IMR-90 (cell line): ENCODE measurements around the gene CDX1. TPM values are rescaled to one million over a fixed set of nuclear protein-coding genes. Genes with fewer than 3 reads are reported as not detected.

Experiments used
- ATAC-seq: fragments of 200-7000 bp; cut with Tn5 transposase; 2 replicates; pipeline ENCODE4 v1.9.1; 2020; ENCODE audit warnings: low read depth, mild to moderate bottlenecking, moderate library complexity
- BruUV-seq: library from RNA; stranded (reverse); fragments of 400-500 nt; replicated peaks from 2 replicates; lab custom pipeline; 2021; lab: Mats Ljungman, UMichigan
- CTCF ChIA-PET: fragments of 300-600 bp; formaldehyde crosslinking; extraction: SDS; loops from one replicate; lab custom pipeline; 2021; ENCODE audit warnings: antibody characterized with exemption; lab: Yijun Ruan, JAX
- POLR2A ChIA-PET: fragments of 300-600 bp; sonication (Branson Sonifier 250); formaldehyde crosslinking; loops from one replicate; lab custom pipeline; 2022; ENCODE audit warnings: antibody characterized with exemption; ENCODE audit not compliant: unreplicated experiment; lab: Charles Lee
- DNase-seq: peaks from one replicate; pipeline ENCODE4 v3.0.0; 2013
- H2AFZ ChIP-seq: replicated peaks from 2 replicates; pipeline ENCODE3; 2013; ENCODE audit warnings: low read length, mild to moderate bottlenecking; ENCODE audit not compliant: poor library complexity
- H2AK5ac ChIP-seq: 2 replicates; pipeline ENCODE4 v1.6.1; 2013; ENCODE audit warnings: low read depth, low read length, inconsistent platforms
- H2AK9ac ChIP-seq: replicated peaks from 2 replicates; pipeline ENCODE3; 2013; ENCODE audit warnings: mild to moderate bottlenecking, low read depth, low read length, moderate library complexity; ENCODE audit not compliant: poor library complexity
- H2BK120ac ChIP-seq: 2 replicates; pipeline ENCODE4 v1.6.1; 2013; ENCODE audit warnings: low read depth, low read length, inconsistent platforms
- H2BK15ac ChIP-seq: 3 replicates; pipeline ENCODE4 v1.6.1; 2013; ENCODE audit warnings: low read depth, low read length, inconsistent platforms
- H2BK20ac ChIP-seq: 2 replicates; pipeline ENCODE4 v1.6.1; 2013; ENCODE audit warnings: low read depth, mild to moderate bottlenecking, inconsistent platforms, low read length, moderate library complexity
- H2BK5ac ChIP-seq: 2 replicates; pipeline ENCODE4 v1.6.1; 2013; ENCODE audit warnings: mild to moderate bottlenecking, low read depth, low read length, inconsistent platforms; ENCODE audit not compliant: poor library complexity, severe bottlenecking
- H3K14ac ChIP-seq: replicated peaks from 2 replicates; pipeline ENCODE4 v1.6.1; 2013; ENCODE audit warnings: low read depth, low read length, inconsistent platforms
- H3K18ac ChIP-seq: 2 replicates; pipeline ENCODE4 v1.6.1; 2013; ENCODE audit warnings: low read depth, low read length, control low read depth
- H3K23ac ChIP-seq: 2 replicates; pipeline ENCODE4 v1.6.1; 2013; ENCODE audit warnings: low read depth, low read length, inconsistent platforms
- H3K27ac ChIP-seq: 2 replicates; pipeline ENCODE4 v1.5.1; 2013; ENCODE audit warnings: mild to moderate bottlenecking, control low read depth, low read length; ENCODE audit not compliant: insufficient read depth
- H3K27me3 ChIP-seq: 2 replicates; pipeline ENCODE4 v1.6.1; 2013; ENCODE audit warnings: low read length; ENCODE audit not compliant: control insufficient read depth, insufficient read depth
- H3K36me3 ChIP-seq: 2 replicates; pipeline ENCODE4 v1.6.1; 2013; ENCODE audit warnings: low read length, mixed read lengths; ENCODE audit not compliant: control insufficient read depth, insufficient read depth
- H3K4ac ChIP-seq: 2 replicates; pipeline ENCODE4 v1.6.1; 2013; ENCODE audit warnings: low read depth, low read length, inconsistent platforms
- H3K4me1 ChIP-seq: 2 replicates; pipeline ENCODE4 v1.6.1; 2013; ENCODE audit warnings: low read length, mixed read lengths; ENCODE audit not compliant: control insufficient read depth, insufficient read depth
- H3K4me2 ChIP-seq: 2 replicates; pipeline ENCODE4 v1.6.1; 2013; ENCODE audit warnings: low read depth, mild to moderate bottlenecking, control low read depth, low read length, moderate library complexity
- H3K4me3 ChIP-seq: 2 replicates; pipeline ENCODE4 v1.5.1; 2013; ENCODE audit warnings: low read depth, mild to moderate bottlenecking, control low read depth, low read length, moderate library complexity; ENCODE audit not compliant: insufficient read depth
- H3K56ac ChIP-seq: 2 replicates; pipeline ENCODE4 v1.6.1; 2013; ENCODE audit warnings: low read length, inconsistent platforms; ENCODE audit not compliant: insufficient read depth; ENCODE audit errors: extremely low read depth
- H3K79me1 ChIP-seq, 2 experiments: 2 replicates each; pipeline ENCODE4 v1.6.1; 2013; ENCODE audit warnings: low read length in 2 of 2, inconsistent platforms in 1 of 2, low read depth in 1 of 2
- H3K9ac ChIP-seq: 2 replicates; pipeline ENCODE4 v1.6.1; 2013; ENCODE audit warnings: low read depth, low read length, control low read depth
- H3K9me1 ChIP-seq: 2 replicates; pipeline ENCODE4 v1.6.1; 2013; ENCODE audit warnings: low read length, inconsistent platforms; ENCODE audit not compliant: insufficient read depth
- H3K9me3 ChIP-seq: 2 replicates; pipeline ENCODE4 v1.6.1; 2013; ENCODE audit warnings: low read length; ENCODE audit not compliant: control insufficient read depth, insufficient read depth
- H4K20me1 ChIP-seq: 2 replicates; pipeline ENCODE4 v1.6.1; 2013; ENCODE audit warnings: low read length, inconsistent platforms; ENCODE audit not compliant: insufficient read depth
- H4K5ac ChIP-seq: 2 replicates; pipeline ENCODE4 v1.6.1; 2013; ENCODE audit warnings: mild to moderate bottlenecking, low read depth, low read length, control low read depth
- H4K8ac ChIP-seq, 2 experiments: 2 replicates each; pipeline ENCODE4 v1.6.1; 2013; ENCODE audit warnings: low read depth in 2 of 2, low read length in 2 of 2, control low read depth in 1 of 2, inconsistent platforms in 1 of 2
- H4K91ac ChIP-seq: 2 replicates; pipeline ENCODE4 v1.6.1; 2013; ENCODE audit warnings: low read depth, low read length, inconsistent platforms; ENCODE audit not compliant: insufficient read depth
- CEBPB ChIP-seq: IDR thresholded peaks from 2 replicates; pipeline ENCODE4 v1.6.1; 2012; ENCODE audit warnings: low read depth, low read length, improper control_type of control experiment
- MXI1 ChIP-seq: IDR thresholded peaks from 2 replicates; pipeline ENCODE4 v1.6.1; 2012; ENCODE audit warnings: low read depth, mild to moderate bottlenecking, low read length, moderate library complexity, borderline replicate concordance
- RCOR1 ChIP-seq: IDR thresholded peaks from 2 replicates; pipeline ENCODE4 v1.6.1; 2012; ENCODE audit warnings: mild to moderate bottlenecking, low read length, improper control_type of control experiment; ENCODE audit not compliant: insufficient replicate concordance
- WGBS, 2 experiments: methylation state at CpG; one replicate each; pipeline versions ENCODE4 v1.1.5 to v1.1.7; 2013; ENCODE audit warnings: missing lambda C conversion rate in 2 of 2; ENCODE audit not compliant: insufficient read length in 1 of 2; ENCODE audit errors: extremely low coverage in 2 of 2; 5-methylcytosine and 5-hydroxymethylcytosine counted together
- dilution Hi-C: fragments of 300-500 bp; cut with HindIII; formaldehyde crosslinking; loops from one replicate; pipeline ENCODE4 v1.14.3; 2018; ENCODE audit warnings: low sequenced_read_pairs; ENCODE audit not compliant: unreplicated experiment
- in situ Hi-C: fragments of 300-500 bp; cut with MboI; formaldehyde crosslinking; loops from 3 replicates; pipeline ENCODE4 v1.14.3; 2019; ENCODE audit warnings: low sequenced_read_pairs, inconsistent platforms, mixed read lengths
- intact Hi-C: fragments of 100-400 bp; cut with micrococcal nuclease; formaldehyde crosslinking; loops from 2 replicates; pipeline ENCODE4 v1.10.0; 2022
- polyA plus RNA-seq, 3 experiments: library from polyadenylated mRNA; depleted of rRNA; stranded (reverse); fragments of >200 nt; gene quantifications; 2 replicates each; pipeline ENCODE4 v1.2.3, GENCODE V29; 2012; ENCODE audit warnings: low replicate concordance in 1 of 3
- total RNA-seq: library from RNA; depleted of rRNA; stranded (reverse); fragments of >200 nt; gene quantifications from 2 replicates; pipeline ENCODE4 v1.2.3, GENCODE V29; 2012

CDX1 gene
- total and polyA plus RNA-seq, 2 of the 4 experiments (the other 2 are of a cell fraction) = 0.18 to 0.24 TPM

DNA sequence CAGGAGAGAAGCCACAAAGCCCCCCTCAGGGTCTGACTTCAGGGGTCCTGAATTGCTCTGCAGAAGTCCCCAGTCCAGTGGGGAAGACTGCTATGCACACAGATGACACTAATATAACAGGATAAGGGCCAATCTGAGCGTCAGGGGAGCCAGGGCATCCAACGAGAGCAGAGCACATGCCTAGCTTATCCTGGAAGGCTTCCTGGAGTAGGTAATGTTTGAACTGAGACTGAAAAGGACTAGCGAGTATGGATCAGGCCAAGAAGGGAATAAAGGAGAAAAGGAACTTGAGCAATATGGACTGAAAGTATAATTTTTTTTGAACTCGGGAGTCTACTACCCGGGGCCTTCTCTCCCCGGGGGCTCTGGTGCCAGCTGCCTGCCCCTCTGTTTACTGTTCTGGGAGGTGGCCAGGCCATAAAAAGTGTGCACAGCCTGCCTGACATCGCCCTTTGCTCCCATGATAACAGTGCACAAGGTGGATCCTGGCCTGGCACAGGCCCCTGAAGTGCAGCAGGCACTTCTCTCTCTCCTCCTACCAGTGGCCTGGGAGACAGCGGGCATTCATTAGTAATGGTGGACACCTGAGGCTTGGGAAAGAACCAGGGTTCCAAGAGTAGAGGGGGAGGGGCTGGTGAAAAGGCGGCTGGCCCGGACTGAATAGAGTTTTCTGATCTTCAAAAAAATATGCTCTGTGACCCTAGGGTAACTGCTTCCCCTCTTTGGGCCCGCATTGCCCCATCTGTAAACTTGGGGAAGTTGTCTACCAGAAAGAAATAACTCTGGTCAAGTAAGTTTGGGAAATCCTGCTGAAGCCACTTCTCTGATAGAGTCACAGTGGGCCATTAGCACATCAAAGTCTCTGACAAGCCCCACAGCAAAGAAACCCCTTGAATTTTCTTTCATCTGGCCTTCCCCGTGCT lies 18.7 kb downstream of the CDX1 start (continued):
- no peak for TF ChIP-seq MXI1

DNA sequence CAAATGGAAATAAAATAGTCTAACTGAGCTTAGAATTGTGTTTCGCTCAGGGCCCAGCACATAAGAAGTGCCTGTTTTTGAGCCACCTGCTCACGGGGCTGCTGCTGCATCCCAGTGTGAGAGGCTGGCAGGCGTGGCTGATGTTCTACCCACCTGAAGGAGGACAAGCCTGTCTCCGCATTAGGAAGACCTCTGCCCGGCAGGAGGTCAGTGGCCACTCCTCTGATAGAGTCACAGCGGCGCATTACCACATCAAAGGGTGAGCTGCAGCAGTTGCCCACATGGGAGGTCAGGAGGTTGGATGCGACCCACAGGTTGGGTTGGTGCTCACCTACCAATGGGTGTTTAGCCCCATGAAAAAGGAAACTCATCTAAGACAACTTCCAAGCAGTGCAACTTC lies 19.6 kb downstream of the CDX1 start:
- H2AK9ac ChIP-seq = no peak overlapping the region
- H4K8ac ChIP-seq = no peak overlapping the region
- H3K79me1 ChIP-seq = no peaks in the 10 kb centered on the region
- no peak overlapping the region for H3K9ac ChIP-seq
- no peak overlapping the region for H2AFZ ChIP-seq
- no peak overlapping the region for H4K5ac ChIP-seq
- no peaks in the 10 kb centered on the region for H3K9me3 ChIP-seq
- H2BK120ac ChIP-seq = no peak overlapping the region
- peaks cover 2% of the 10 kb centered on the region; the same call in 1 of the 2 replicates for H3K4me1 ChIP-seq
- ATAC-seq (no peak), DNase-seq (no peak)
- dilution Hi-C loops (no loop called here), intact Hi-C loops (no loop called here), in situ Hi-C loops (no loop called here)
- no peak for TF ChIP-seq RCOR1
- TF ChIP-seq CEBPB = no peak
- H2BK5ac ChIP-seq = no peak overlapping the region
- no peak overlapping the region for H3K4ac ChIP-seq
- no peak overlapping the region for H2BK15ac ChIP-seq
- H3K23ac ChIP-seq = no peak overlapping the region
- no peaks in the 10 kb centered on the region for H3K36me3 ChIP-seq
- H3K14ac ChIP-seq = no peak overlapping the region
- no peak overlapping the region for H2BK20ac ChIP-seq
- no peak overlapping the region for H3K4me3 ChIP-seq
- ChIA-PET CTCF (no interaction called here), POLR2A (no interaction called here)
- no peak overlapping the region for H3K56ac ChIP-seq
- no peak overlapping the region for H4K91ac ChIP-seq
- no peak overlapping the region for H2AK5ac ChIP-seq
- no peaks in the 10 kb centered on the region for H4K20me1 ChIP-seq
- H3K9me1 ChIP-seq = peaks cover 4% of the 10 kb centered on the region; the same call in 1 of the 2 replicates
- 100% methylated on average over 1 of the region's 8 CpGs; no CpG with 5 or more reads in 1 of the 2 experiments for WGBS, 2 experiments
- peaks cover 88% of the 10 kb centered on the region for H3K27me3 ChIP-seq
- no peak overlapping the region for H3K27ac ChIP-seq
- BruUV-seq = no TSS peak
- H3K4me2 ChIP-seq = no peak overlapping the region
- no peak overlapping the region for H3K18ac ChIP-seq
